Breast epithelium (tissue), 3 donors: ENCODE data around the gene USP34.

Source experiments
- POLR2AphosphoS5 ChIP-seq, 3 donors: sonication (generic); formaldehyde crosslinking; IDR thresholded peaks; one replicate each; pipeline ENCODE4 v1.6.1; 2017; ENCODE audit warnings: antibody characterized with exemption in 3 of 3
- TF ChIP-seq, protein P1 (sequence below), 3 donors: fragments of 450-650 bp; IDR thresholded peaks; one replicate each; pipeline ENCODE4 v1.5.1; 2016 to 2017; ENCODE audit warnings: antibody characterized with exemption in 3 of 3, mild to moderate bottlenecking in 3 of 3, moderate library complexity in 3 of 3

GRCh38 chr2:61254536-61254935, 216.4 kb downstream of the USP34 start:
- no peak for TF ChIP-seq POLR2AphosphoS5 (IDR thresholded peaks at IDR 0.05)
- TF ChIP-seq, protein P1, sequence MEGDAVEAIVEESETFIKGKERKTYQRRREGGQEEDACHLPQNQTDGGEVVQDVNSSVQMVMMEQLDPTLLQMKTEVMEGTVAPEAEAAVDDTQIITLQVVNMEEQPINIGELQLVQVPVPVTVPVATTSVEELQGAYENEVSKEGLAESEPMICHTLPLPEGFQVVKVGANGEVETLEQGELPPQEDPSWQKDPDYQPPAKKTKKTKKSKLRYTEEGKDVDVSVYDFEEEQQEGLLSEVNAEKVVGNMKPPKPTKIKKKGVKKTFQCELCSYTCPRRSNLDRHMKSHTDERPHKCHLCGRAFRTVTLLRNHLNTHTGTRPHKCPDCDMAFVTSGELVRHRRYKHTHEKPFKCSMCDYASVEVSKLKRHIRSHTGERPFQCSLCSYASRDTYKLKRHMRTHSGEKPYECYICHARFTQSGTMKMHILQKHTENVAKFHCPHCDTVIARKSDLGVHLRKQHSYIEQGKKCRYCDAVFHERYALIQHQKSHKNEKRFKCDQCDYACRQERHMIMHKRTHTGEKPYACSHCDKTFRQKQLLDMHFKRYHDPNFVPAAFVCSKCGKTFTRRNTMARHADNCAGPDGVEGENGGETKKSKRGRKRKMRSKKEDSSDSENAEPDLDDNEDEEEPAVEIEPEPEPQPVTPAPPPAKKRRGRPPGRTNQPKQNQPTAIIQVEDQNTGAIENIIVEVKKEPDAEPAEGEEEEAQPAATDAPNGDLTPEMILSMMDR (IDR thresholded peaks at IDR 0.05): no peak
